CD14-positive monocyte (primary cell): ENCODE results near the gene AMBRA1. TPM values are rescaled to one million over a fixed set of nuclear protein-coding genes. Genes with fewer than 3 reads are reported as not detected.

Experiments
- DNase-seq, 3 donors: peaks; one replicate each; pipeline ENCODE4 v3.0.0-alpha.2; 2011 to 2022
- H2AFZ ChIP-seq: 2 replicates; pipeline ENCODE4 v1.6.0; 2012; ENCODE audit warnings: mild to moderate bottlenecking, low read depth, low read length, inconsistent platforms; ENCODE audit not compliant: insufficient read depth, poor library complexity, severe bottlenecking
- H3K27ac ChIP-seq, 2 donors: 1 replicate in 1 of 2; 2 replicates in 1 of 2; pipeline ENCODE4 v1.5.1; 2012 to 2013; ENCODE audit warnings: low read length in 2 of 2, control low read depth in 1 of 2, inconsistent platforms in 1 of 2, low read depth in 1 of 2, mild to moderate bottlenecking in 1 of 2
- H3K27me3 ChIP-seq, 2 donors: one replicate each; pipeline versions ENCODE4 v1.6.0 to v1.6.1; 2011 to 2013; ENCODE audit warnings: low read length in 2 of 2; ENCODE audit not compliant: control insufficient read depth in 2 of 2, insufficient read depth in 2 of 2
- H3K36me3 ChIP-seq, 2 donors: replicated peaks in 1 of 2; 1 replicate in 1 of 2; 2 replicates in 1 of 2; pipeline versions ENCODE4 v1.5.1 to v1.6.1; 2012 to 2013; ENCODE audit warnings: low read length in 2 of 2, control low read depth in 1 of 2, inconsistent platforms in 1 of 2, mild to moderate bottlenecking in 1 of 2; ENCODE audit not compliant: insufficient read depth in 2 of 2, control insufficient read depth in 1 of 2
- H3K4me1 ChIP-seq, 2 donors: 1 replicate in 1 of 2; 2 replicates in 1 of 2; pipeline versions ENCODE4 v1.5.1 to v1.6.1; 2012 to 2013; ENCODE audit warnings: low read length in 2 of 2, control low read depth in 1 of 2, inconsistent platforms in 1 of 2, mild to moderate bottlenecking in 1 of 2, moderate library complexity in 1 of 2; ENCODE audit not compliant: insufficient read depth in 2 of 2, control insufficient read depth in 1 of 2
- H3K4me2 ChIP-seq: replicated peaks from 2 replicates; pipeline ENCODE3; 2012; ENCODE audit warnings: low read length, moderate library complexity, mild to moderate bottlenecking; ENCODE audit not compliant: poor library complexity, severe bottlenecking; ENCODE audit errors: extremely low read depth
- H3K4me3 ChIP-seq, 3 experiments: fragments of 200-600 bp in 1 of 3; sonication (generic) in 1 of 3; replicated peaks in 1 of 3; 1 replicate in 2 of 3; 2 replicates in 1 of 3; pipeline ENCODE4 v1.5.1; 2011 to 2013; ENCODE audit warnings: low read length in 3 of 3, mild to moderate bottlenecking in 3 of 3, control low read depth in 2 of 3, low read depth in 2 of 3, inconsistent platforms in 1 of 3, moderate library complexity in 1 of 3
- H3K79me2 ChIP-seq: 2 replicates; pipeline ENCODE4 v1.6.0; 2012; ENCODE audit warnings: mild to moderate bottlenecking, control low read depth, inconsistent platforms, low read length, moderate library complexity; ENCODE audit not compliant: insufficient read depth
- H3K9ac ChIP-seq: 2 replicates; pipeline ENCODE4 v1.6.0; 2017; ENCODE audit warnings: low read length, mild to moderate bottlenecking; ENCODE audit not compliant: insufficient read depth, poor library complexity, severe bottlenecking
- H3K9me3 ChIP-seq, 2 donors: replicated peaks in 1 of 2; 1 replicate in 1 of 2; 2 replicates in 1 of 2; pipeline versions ENCODE4 v1.5.1 to v1.6.1; 2012 to 2013; ENCODE audit warnings: low read length in 2 of 2, control low read depth in 1 of 2; ENCODE audit not compliant: control insufficient read depth in 1 of 2, insufficient read depth in 1 of 2
- H4K20me1 ChIP-seq: 2 replicates; pipeline ENCODE4 v1.6.0; 2012; ENCODE audit warnings: mild to moderate bottlenecking, low read length, control low read depth, moderate library complexity; ENCODE audit not compliant: insufficient read depth
- H3K27ac Mint-ChIP-seq, 7 donors: one replicate each; pipeline ENCODE4 v1.8.0; 2020; ENCODE audit warnings: mild to moderate bottlenecking in 7 of 7, mixed read lengths in 7 of 7, moderate library complexity in 6 of 7, inconsistent platforms in 2 of 7
- H3K27me3 Mint-ChIP-seq, 3 donors: one replicate each; pipeline ENCODE4 v1.8.0; 2021 to 2022; ENCODE audit warnings: low read depth in 3 of 3, mild to moderate bottlenecking in 3 of 3, mixed read lengths in 3 of 3, moderate library complexity in 3 of 3, inconsistent platforms in 1 of 3
- H3K36me3 Mint-ChIP-seq, 2 donors: one replicate each; pipeline ENCODE4 v1.8.0; 2020; ENCODE audit warnings: mixed read lengths in 2 of 2, inconsistent platforms in 1 of 2, mild to moderate bottlenecking in 1 of 2
- H3K4me1 Mint-ChIP-seq: one replicate; pipeline ENCODE4 v1.8.0; 2020; ENCODE audit warnings: mild to moderate bottlenecking, mixed read lengths
- H3K4me3 Mint-ChIP-seq, 2 donors: one replicate each; pipeline ENCODE4 v1.8.0; 2020; ENCODE audit warnings: mild to moderate bottlenecking in 2 of 2, mixed read lengths in 2 of 2, moderate library complexity in 1 of 2
- H3K9me3 Mint-ChIP-seq, 7 donors: one replicate each; pipeline ENCODE4 v1.8.0; 2020 to 2022; ENCODE audit warnings: mixed read lengths in 7 of 7, mild to moderate bottlenecking in 6 of 7, moderate library complexity in 6 of 7, inconsistent platforms in 2 of 7
- WGBS: methylation state at CpG from one replicate; pipeline ENCODE4 v1.1.5; 2013; ENCODE audit warnings: missing lambda C conversion rate; ENCODE audit not compliant: insufficient coverage; 5-methylcytosine and 5-hydroxymethylcytosine counted together
- intact Hi-C, 2 donors: fragments of 100-400 bp; cut with micrococcal nuclease; formaldehyde crosslinking; loops; one replicate each; pipeline versions ENCODE4 v1.15.0 to v1.15.1; 2023
- polyA plus RNA-seq, 3 donors: library from polyadenylated mRNA; depleted of rRNA in 1 of 3; unstranded in 2 of 3; stranded (reverse) in 1 of 3; fragments of 300-500 nt in 2 of 3; fragments of >200 nt in 1 of 3; fragmentation: Illumina TruSeq in 2 of 3; gene quantifications; 1 replicate in 2 of 3; 2 replicates in 1 of 3; pipeline ENCODE4 v1.2.3, GENCODE V29; 2012 to 2021
- TF ChIP-seq, protein P1 (sequence below): fragments of 200-600 bp; IDR thresholded peaks from one replicate; pipeline ENCODE4 v1.8.0; 2022; ENCODE audit warnings: antibody characterized with exemption, mild to moderate bottlenecking

Gene AMBRA1
- polyA plus RNA-seq, 3 donors, result 2.1 to 6.1 (median 3.8) TPM

GRCh38 chr11:46471943-46472661 lies 121.7 kb downstream of the AMBRA1 start:
- H3K27me3 Mint-ChIP-seq, result peaks cover 0 to 3% (median 0%) of the 10 kb centered on the region in 3 donors
- H4K20me1 ChIP-seq, result peaks cover 23% of the 10 kb centered on the region
- H3K27ac ChIP-seq, result no peak overlapping the region
- TF ChIP-seq, protein P1, sequence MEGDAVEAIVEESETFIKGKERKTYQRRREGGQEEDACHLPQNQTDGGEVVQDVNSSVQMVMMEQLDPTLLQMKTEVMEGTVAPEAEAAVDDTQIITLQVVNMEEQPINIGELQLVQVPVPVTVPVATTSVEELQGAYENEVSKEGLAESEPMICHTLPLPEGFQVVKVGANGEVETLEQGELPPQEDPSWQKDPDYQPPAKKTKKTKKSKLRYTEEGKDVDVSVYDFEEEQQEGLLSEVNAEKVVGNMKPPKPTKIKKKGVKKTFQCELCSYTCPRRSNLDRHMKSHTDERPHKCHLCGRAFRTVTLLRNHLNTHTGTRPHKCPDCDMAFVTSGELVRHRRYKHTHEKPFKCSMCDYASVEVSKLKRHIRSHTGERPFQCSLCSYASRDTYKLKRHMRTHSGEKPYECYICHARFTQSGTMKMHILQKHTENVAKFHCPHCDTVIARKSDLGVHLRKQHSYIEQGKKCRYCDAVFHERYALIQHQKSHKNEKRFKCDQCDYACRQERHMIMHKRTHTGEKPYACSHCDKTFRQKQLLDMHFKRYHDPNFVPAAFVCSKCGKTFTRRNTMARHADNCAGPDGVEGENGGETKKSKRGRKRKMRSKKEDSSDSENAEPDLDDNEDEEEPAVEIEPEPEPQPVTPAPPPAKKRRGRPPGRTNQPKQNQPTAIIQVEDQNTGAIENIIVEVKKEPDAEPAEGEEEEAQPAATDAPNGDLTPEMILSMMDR, result no peak
- no peaks in the 10 kb centered on the region for H3K79me2 ChIP-seq
- no peak overlapping the region for H3K9ac ChIP-seq
- intact Hi-C loops, result no loop called here
- H3K4me3 Mint-ChIP-seq, result no peak overlapping the region
- H3K9me3 ChIP-seq, result no peaks in the 10 kb centered on the region
- peaks cover 17 to 25% of the 10 kb centered on the region in 2 donors for H3K36me3 Mint-ChIP-seq
- no peak for DNase-seq
- H3K27ac Mint-ChIP-seq, result no peak overlapping the region
- no peaks in the 10 kb centered on the region for H3K27me3 ChIP-seq
- 100% methylated on average over 2 of the region's 5 CpGs for WGBS
- no peaks in the 10 kb centered on the region for H3K4me1 Mint-ChIP-seq
- no peak overlapping the region for H3K4me3 ChIP-seq
- H3K4me2 ChIP-seq, result no peak overlapping the region
- H3K9me3 Mint-ChIP-seq, result peaks cover 0 to 1% (median 0%) of the 10 kb centered on the region in 7 donors
- peaks cover 5 to 18% of the 10 kb centered on the region in 2 donors for H3K36me3 ChIP-seq
- no peaks in the 10 kb centered on the region for H3K4me1 ChIP-seq
- H2AFZ ChIP-seq, result no peak overlapping the region

GRCh38 chr11:46469926-46470325 lies 123.9 kb downstream of the AMBRA1 start:
- Histone ChIP-seq H3K27me3 (no peaks in the 10 kb centered on the region), H3K4me2 (no peak overlapping the region), H3K9me3 (no peaks in the 10 kb centered on the region), H3K4me3 (no peak overlapping the region), H3K36me3 (peaks cover 5 to 10% of the 10 kb centered on the region in 2 donors), H3K27ac (no peak overlapping the region), H4K20me1 (peaks cover 8% of the 10 kb centered on the region), H3K79me2 (no peaks in the 10 kb centered on the region), H3K4me1 (no peaks in the 10 kb centered on the region), H3K9ac (no peak overlapping the region), H2AFZ (no peak overlapping the region)
- peak overlapping the region in 1 of 7 donors; percentile 37 for H3K27ac Mint-ChIP-seq
- DNase-seq, result no peak
- H3K4me1 Mint-ChIP-seq, result peaks cover 13% of the 10 kb centered on the region
- H3K27me3 Mint-ChIP-seq, result peaks cover 0 to 3% (median 0%) of the 10 kb centered on the region in 3 donors
- peaks cover 0 to 1% (median 0%) of the 10 kb centered on the region in 7 donors for H3K9me3 Mint-ChIP-seq
- TF ChIP-seq, protein P1, result no peak
- WGBS, result 93% methylated on average over 4 of the region's 4 CpGs
- peaks cover 15 to 17% of the 10 kb centered on the region in 2 donors for H3K36me3 Mint-ChIP-seq
- H3K4me3 Mint-ChIP-seq, result no peak overlapping the region
- intact Hi-C loops, result no loop called here
